ENCODE data around the gene TCHH.

DNA sequence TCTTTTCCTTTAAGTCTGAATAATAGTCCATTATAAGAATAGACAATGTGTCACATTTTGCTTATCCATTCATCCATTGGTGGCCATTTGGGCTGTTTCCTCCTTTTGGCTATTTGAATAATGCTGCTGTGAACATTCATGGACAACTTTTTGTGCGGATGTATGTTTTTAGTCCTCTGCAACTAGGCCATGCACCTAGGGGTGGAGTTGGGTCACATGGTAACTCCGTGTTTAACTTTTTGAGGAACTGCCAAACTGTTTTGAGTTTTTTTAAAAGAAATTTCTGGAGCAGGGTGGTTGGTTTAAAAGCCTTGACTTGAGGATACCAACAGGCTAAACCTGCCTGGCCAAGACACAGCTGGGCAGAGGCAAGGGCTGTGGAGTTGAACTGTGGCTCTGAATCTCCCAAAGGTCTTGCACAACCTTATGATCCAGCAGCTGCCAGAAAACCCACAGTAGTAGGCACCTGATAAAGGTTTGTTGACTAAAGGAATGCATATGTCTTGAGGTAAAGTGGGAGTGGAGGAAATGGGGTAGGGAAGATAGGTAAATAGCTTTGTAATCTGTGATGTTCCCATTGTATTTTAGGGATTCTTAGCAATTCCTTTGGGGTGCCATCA is 49.4 kb upstream of the TCHH start:
- no peak for TF ChIP-seq EZH2 (IDR thresholded peaks at IDR 0.05)
- TF ChIP-seq POLR2AphosphoS5 (IDR thresholded peaks at IDR 0.05; ENCODE audit: borderline replicate concordance, low read depth, low read length), result no peak
- TF ChIP-seq FOXP2 (optimal IDR thresholded peaks at IDR 0.05; ENCODE audit: control extremely low read depth, extremely low read length, insufficient read depth), result no peak

All from SK-N-MC (cell line).